ENCODE results near the gene SPACA4.
"Not testable (repeated sequence)": the region's sequence is repeated elsewhere in the genome, so short reads cannot be mapped to it uniquely, and the experiment has no call there.

The SPACA4 gene

DNA sequence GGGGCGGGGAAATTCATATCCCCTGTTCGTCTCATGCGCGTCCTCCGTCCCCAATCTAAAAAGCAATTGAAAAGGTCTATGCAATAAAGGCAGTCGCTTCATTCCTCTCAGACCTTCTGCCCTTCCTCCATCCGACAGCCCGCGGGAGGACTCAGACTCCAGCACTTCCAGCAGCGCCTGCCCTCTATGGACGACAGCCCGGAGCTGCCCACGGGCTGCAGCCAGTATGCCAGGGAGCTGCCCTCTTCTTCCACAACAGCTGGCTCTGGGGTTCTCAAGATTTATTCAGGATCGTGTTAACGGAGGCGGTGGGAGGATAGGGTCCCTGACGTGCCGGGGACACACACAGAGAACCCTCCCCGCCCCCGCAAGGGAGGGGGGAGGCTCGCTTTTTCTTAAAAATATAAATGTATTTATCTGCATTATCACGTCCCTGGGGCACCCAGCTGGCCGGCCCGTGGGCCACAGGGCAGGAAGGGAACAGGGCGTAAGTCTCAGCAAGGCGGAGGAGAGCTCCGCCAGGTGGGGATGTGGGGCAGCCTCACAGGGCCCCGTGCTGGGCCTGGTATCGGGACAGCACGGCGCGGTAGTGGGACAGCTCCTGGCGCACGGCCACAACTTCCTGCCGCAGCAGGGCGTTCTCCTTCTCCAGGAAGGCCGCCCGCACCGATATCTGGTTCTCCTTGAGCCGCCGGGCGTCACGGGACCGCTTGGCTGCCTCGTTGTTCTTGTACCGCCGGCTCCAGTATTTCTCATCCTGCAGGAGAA lies 23.9 kb downstream of the SPACA4 start:
- H3K9ac ChIP-seq (ENCODE audit: low read depth, low read length, poor library complexity, severe bottlenecking) = no peak overlapping the region
- no peak overlapping the region for H2AFZ ChIP-seq (ENCODE audit: low read length)
- H3K4me2 ChIP-seq (ENCODE audit: low read depth, low read length, poor library complexity, severe bottlenecking) = no peak overlapping the region
- no peaks in the 10 kb centered on the region for H3K9me2 ChIP-seq (replicated peaks; ENCODE audit: low read depth, low read length)
- H3K4me3 ChIP-seq (ENCODE audit: low read length, poor library complexity, severe bottlenecking) = no peak overlapping the region
- no peaks in the 10 kb centered on the region for H3K27me3 ChIP-seq (ENCODE audit: insufficient read depth, low read length, poor library complexity, severe bottlenecking)
- peaks cover 27% of the 10 kb centered on the region for H3K79me2 ChIP-seq (ENCODE audit: insufficient read depth, low read length)
- no peaks in the 10 kb centered on the region for H3F3A ChIP-seq (ENCODE audit: low read depth)
- peaks cover 12% of the 10 kb centered on the region; the same call in 1 of the 2 replicates for H3K36me3 ChIP-seq (ENCODE audit: insufficient read depth, low read length)
- peaks cover 27% of the 10 kb centered on the region for H3K4me1 ChIP-seq (ENCODE audit: insufficient read depth, low read length, poor library complexity, severe bottlenecking)
- TF ChIP-seq CTCF (conservative IDR thresholded peaks at IDR 0.05; ENCODE audit: low read length) (no peak), EZH2phosphoT487 (IDR thresholded peaks at IDR 0.05; ENCODE audit: borderline replicate concordance) (no peak)
- H3K9me3 ChIP-seq (ENCODE audit: insufficient read depth, low read depth, low read length) = no peaks in the 10 kb centered on the region
- peaks cover 4% of the 10 kb centered on the region for H4K20me1 ChIP-seq (ENCODE audit: insufficient read depth, low read length, poor library complexity, severe bottlenecking)

DNA sequence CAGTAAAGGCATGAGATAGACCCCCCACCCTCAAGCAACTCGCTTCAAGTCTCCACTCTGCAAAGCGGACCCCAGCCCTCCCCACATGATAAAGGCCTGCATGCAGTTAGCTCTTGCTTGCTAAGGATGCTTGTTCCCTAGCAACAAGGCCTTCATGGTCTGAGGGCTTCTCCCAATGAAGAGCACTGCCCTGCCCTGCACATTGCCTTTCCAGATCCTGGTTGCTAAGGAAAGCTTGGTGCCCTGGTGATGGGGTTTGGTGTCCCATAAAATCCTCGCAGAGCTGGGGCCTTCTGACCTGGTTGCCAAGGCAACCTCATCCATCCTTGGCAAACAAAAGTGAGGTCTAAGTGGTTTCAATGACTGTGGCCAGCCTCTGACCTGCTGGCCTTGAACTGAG lies 24.7 kb downstream of the SPACA4 start:
- no peak overlapping the region for H3K9ac ChIP-seq (ENCODE audit: low read depth, low read length, poor library complexity, severe bottlenecking)
- peaks cover 4% of the 10 kb centered on the region for H4K20me1 ChIP-seq (ENCODE audit: insufficient read depth, low read length, poor library complexity, severe bottlenecking)
- peaks cover 12% of the 10 kb centered on the region; the same call in 1 of the 2 replicates for H3K36me3 ChIP-seq (ENCODE audit: insufficient read depth, low read length)
- H3K27me3 ChIP-seq (ENCODE audit: insufficient read depth, low read length, poor library complexity, severe bottlenecking) = no peaks in the 10 kb centered on the region
- peaks cover 27% of the 10 kb centered on the region for H3K4me1 ChIP-seq (ENCODE audit: insufficient read depth, low read length, poor library complexity, severe bottlenecking)
- H3K79me2 ChIP-seq (ENCODE audit: insufficient read depth, low read length) = peaks cover 34% of the 10 kb centered on the region
- TF ChIP-seq EZH2phosphoT487 (IDR thresholded peaks at IDR 0.05; ENCODE audit: borderline replicate concordance) = no peak
- TF ChIP-seq CTCF (conservative IDR thresholded peaks at IDR 0.05; ENCODE audit: low read length) = no peak
- H3F3A ChIP-seq (ENCODE audit: low read depth) = no peaks in the 10 kb centered on the region
- H2AFZ ChIP-seq (ENCODE audit: low read length) = no peak overlapping the region
- no peak overlapping the region for H3K4me2 ChIP-seq (ENCODE audit: low read depth, low read length, poor library complexity, severe bottlenecking)
- no peaks in the 10 kb centered on the region for H3K9me2 ChIP-seq (replicated peaks; ENCODE audit: low read depth, low read length)
- no peak overlapping the region for H3K4me3 ChIP-seq (ENCODE audit: low read length, poor library complexity, severe bottlenecking)
- no peaks in the 10 kb centered on the region for H3K9me3 ChIP-seq (ENCODE audit: insufficient read depth, low read depth, low read length)

- H3K9me2 ChIP-seq (replicated peaks; ENCODE audit: low read depth, low read length); H3K9me3 ChIP-seq (ENCODE audit: insufficient read depth, low read depth, low read length); H4K20me1 ChIP-seq (ENCODE audit: insufficient read depth, low read length, poor library complexity, severe bottlenecking); H3K27me3 ChIP-seq (ENCODE audit: insufficient read depth, low read length, poor library complexity, severe bottlenecking); H3F3A ChIP-seq (ENCODE audit: low read depth); H2AFZ ChIP-seq (ENCODE audit: low read length): not testable (repeated sequence)
- Histone ChIP-seq H3K36me3 (ENCODE audit: insufficient read depth, low read length) (peaks cover 12% of the 10 kb centered on the region; the same call in 1 of the 2 replicates), H3K4me1 (ENCODE audit: insufficient read depth, low read length, poor library complexity, severe bottlenecking) (peaks cover 33% of the 10 kb centered on the region), H3K79me2 (ENCODE audit: insufficient read depth, low read length) (peaks cover 38% of the 10 kb centered on the region), H3K4me2 (ENCODE audit: low read depth, low read length, poor library complexity, severe bottlenecking) (peak overlapping the region; percentile 99), H3K9ac (ENCODE audit: low read depth, low read length, poor library complexity, severe bottlenecking) (peak overlapping the region; percentile 97), H3K4me3 (ENCODE audit: low read length, poor library complexity, severe bottlenecking) (peak overlapping the region; percentile 93)
Observed at GRCh38 chr19:48632286-48632685, 25.7 kb downstream of the SPACA4 start.
